ENCODE data around the gene CHAD.

The CHAD gene

DNA sequence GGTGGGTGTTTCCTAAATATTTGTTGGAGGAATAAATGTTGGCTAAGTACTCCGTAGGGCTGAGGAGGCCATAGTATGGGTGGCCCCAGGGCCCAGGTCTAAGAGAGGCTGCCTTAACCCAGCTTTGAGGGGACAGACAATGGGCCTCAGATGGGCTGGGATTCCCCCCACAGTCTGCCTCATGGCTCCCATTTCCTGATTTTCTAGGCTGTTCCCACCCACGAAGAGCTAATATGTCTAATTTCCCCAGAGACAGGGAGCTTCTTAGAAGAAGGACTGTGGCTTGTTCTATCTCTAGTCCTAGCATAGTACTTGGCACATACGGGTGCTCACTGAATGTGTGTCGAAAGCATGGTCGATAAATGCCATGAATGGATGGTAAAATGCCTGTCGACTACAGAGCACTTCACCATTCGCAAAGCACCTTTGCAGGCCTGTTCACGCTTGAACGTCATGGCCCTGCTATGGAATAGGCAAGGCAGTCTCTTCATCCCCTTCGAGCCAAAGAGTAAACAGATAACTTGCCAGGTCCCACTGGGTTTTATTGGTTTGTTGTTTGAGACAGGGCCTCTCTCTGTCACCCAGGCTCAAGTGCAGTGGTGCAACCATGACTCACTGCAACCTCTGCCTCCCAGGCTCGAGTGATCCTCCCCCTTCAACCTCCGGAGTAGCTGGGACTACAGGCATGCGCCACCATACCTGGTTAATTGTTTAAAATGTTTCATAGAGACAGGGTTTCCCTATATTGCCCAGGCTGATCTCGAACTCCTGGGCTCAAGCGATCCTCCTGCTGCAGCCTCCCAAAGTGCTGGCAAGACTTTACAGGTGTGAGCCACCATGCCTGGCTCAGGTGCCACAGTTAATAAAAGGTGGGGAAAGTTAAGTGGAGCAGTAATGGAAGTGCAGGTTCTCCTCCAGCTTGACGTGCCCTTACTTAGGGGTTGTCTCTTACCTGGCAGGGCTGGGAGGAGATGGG lies 9.7 kb downstream of the CHAD start:
- peak; percentile 6 for DNase-seq
- H3K4me3 ChIP-seq (ENCODE audit: low read depth, low read length), result no peak overlapping the region
- in situ Hi-C loops (cut with HindIII; ENCODE audit: low pct_ligation_motif_present, low sequenced_read_pairs), result no loop called here
- H3K36me3 ChIP-seq (replicated peaks), result no peaks in the 10 kb centered on the region
- TF ChIP-seq, protein P1, sequence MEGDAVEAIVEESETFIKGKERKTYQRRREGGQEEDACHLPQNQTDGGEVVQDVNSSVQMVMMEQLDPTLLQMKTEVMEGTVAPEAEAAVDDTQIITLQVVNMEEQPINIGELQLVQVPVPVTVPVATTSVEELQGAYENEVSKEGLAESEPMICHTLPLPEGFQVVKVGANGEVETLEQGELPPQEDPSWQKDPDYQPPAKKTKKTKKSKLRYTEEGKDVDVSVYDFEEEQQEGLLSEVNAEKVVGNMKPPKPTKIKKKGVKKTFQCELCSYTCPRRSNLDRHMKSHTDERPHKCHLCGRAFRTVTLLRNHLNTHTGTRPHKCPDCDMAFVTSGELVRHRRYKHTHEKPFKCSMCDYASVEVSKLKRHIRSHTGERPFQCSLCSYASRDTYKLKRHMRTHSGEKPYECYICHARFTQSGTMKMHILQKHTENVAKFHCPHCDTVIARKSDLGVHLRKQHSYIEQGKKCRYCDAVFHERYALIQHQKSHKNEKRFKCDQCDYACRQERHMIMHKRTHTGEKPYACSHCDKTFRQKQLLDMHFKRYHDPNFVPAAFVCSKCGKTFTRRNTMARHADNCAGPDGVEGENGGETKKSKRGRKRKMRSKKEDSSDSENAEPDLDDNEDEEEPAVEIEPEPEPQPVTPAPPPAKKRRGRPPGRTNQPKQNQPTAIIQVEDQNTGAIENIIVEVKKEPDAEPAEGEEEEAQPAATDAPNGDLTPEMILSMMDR (IDR thresholded peaks at IDR 0.05; ENCODE audit: low read depth, low read length, missing control alignments), result no peak
- no peak overlapping the region for H3K27ac ChIP-seq
- H3K27me3 ChIP-seq (replicated peaks), result no peaks in the 10 kb centered on the region

DNA sequence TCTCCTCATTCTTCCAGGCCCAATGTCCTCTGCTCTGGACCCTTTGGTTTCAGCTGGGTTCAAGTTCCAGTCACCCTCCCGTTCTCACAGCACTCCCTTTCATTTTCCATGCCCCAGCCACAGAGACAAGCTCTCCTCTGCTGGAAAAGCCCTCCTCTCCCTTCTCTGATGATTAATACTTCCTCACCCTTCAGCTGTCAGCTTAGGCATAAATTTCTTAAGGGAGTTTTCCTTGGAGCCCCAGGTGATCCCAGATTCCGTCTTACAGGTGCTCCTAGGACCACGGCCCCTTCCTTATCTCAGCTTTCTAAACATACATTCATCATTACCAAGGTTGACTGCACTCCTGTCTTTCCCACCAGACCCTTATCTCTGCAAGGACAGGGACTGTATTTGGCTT lies 10.4 kb downstream of the CHAD start:
- no peak overlapping the region for H3K4me3 ChIP-seq (ENCODE audit: low read depth, low read length)
- DNase-seq, result no peak
- H3K27ac ChIP-seq, result no peak overlapping the region
- H3K36me3 ChIP-seq (replicated peaks), result no peaks in the 10 kb centered on the region
- TF ChIP-seq, protein P1 (IDR thresholded peaks at IDR 0.05; ENCODE audit: low read depth, low read length, missing control alignments), result no peak
- no peaks in the 10 kb centered on the region for H3K27me3 ChIP-seq (replicated peaks)
- in situ Hi-C loops (cut with HindIII; ENCODE audit: low pct_ligation_motif_present, low sequenced_read_pairs), result no loop called here

DNA sequence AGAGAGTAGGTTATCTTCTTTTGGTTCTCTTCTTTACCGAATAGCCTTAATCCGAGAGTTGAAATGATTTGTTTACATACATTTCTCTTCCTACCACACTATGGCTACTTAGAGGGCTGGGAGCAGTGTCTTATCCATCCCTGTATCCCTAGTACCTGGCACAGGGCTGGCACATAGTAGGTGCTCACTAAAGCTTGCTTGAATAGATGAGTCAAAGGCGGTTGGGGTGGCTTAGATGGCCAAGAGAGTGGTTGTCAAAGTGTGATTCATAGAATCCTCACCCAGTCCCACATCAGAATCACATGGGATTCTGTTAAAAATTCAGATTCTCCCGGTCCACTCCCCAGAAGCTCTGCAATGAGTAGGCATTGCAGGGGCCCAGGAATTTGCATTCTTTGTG lies 11.1 kb downstream of the CHAD start:
- Histone ChIP-seq H3K27me3 (replicated peaks) (no peaks in the 10 kb centered on the region), H3K27ac (no peak overlapping the region), H3K36me3 (replicated peaks) (no peaks in the 10 kb centered on the region), H3K4me3 (ENCODE audit: low read depth, low read length) (no peak overlapping the region)
- TF ChIP-seq, protein P1 (IDR thresholded peaks at IDR 0.05; ENCODE audit: low read depth, low read length, missing control alignments), result no peak
- in situ Hi-C loops (cut with HindIII; ENCODE audit: low pct_ligation_motif_present, low sequenced_read_pairs), result no loop called here
- DNase-seq, result no peak

DNA sequence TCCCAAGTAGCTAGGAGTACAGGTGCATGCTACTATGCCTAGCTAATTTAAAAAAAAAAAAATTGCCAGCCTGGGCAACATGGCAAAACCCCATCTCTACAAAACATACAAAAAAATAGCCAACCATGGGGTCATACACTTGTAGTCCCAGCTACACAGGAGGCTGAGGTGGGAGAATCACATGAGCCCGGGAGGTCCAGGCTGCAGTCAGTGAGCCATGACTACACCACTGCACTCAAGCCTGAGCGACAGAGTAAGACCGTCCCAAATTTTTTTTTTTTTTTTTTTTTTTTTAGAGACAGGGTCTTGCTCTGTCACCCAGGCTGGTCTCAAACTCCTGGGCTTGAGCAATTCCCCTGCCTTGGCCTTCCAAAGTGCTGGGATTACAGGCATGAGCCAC lies 14.8 kb downstream of the CHAD start:
- no peaks in the 10 kb centered on the region for H3K27me3 ChIP-seq (replicated peaks)
- no peak overlapping the region for H3K27ac ChIP-seq
- H3K36me3 ChIP-seq (replicated peaks), result no peaks in the 10 kb centered on the region
- no peak for DNase-seq
- no peak overlapping the region for H3K4me3 ChIP-seq (ENCODE audit: low read depth, low read length)
- TF ChIP-seq, protein P1 (IDR thresholded peaks at IDR 0.05; ENCODE audit: low read depth, low read length, missing control alignments), result no peak
- in situ Hi-C loops (cut with HindIII; ENCODE audit: low pct_ligation_motif_present, low sequenced_read_pairs), result no loop called here

DNA sequence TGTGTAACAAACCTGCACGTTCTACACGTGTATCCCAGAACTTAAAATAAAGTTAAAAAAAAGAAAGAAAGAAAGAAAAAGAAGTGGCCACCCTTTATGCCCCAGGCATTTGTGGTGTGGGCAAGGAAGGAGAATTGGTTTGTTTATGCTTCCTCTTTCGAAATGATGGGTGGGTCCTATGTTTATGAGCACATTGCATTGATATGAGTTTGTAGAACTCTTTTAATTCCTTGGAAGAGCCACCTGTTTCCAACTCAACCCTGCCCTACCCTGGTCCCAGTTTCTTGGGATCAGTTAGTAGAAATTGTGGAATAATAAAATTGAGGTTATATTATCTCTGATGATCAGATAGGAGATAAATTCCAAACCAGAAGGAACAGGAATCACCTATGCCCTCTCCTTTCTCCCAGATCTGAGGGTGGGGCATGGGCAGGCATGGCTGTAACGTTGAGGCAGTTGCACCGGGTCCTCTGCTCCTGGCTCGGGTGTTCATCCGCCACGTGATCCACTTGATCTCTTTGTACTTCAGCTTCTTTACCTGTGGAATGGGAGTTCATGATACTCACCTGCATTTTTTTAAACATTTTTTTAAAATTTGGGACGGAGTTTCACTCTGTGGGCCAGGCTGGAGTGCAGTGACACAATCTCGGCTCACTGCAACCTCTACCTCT lies 15.9 kb downstream of the CHAD start:
- in situ Hi-C loops (cut with HindIII; ENCODE audit: low pct_ligation_motif_present, low sequenced_read_pairs), result no loop called here

More for the DNA sequence above, 15.9 kb downstream of the CHAD start:
- Histone ChIP-seq H3K4me3 (ENCODE audit: low read depth, low read length) (no peak overlapping the region), H3K27me3 (replicated peaks) (no peaks in the 10 kb centered on the region), H3K27ac (no peak overlapping the region), H3K36me3 (replicated peaks) (no peaks in the 10 kb centered on the region)
- DNase-seq, result no peak
- TF ChIP-seq, protein P1 (IDR thresholded peaks at IDR 0.05; ENCODE audit: low read depth, low read length, missing control alignments), result no peak
